HG03342 (cell line): Measurements from ENCODE around the gene HHIPL1.
"Not testable (repeated sequence)": the region's sequence is repeated elsewhere in the genome, so short reads cannot be mapped to it uniquely, and the experiment has no call there.

Experiments
- ATAC-seq: cut with Tn5 transposase; IDR thresholded peaks from one replicate; pipeline ENCODE4 v1.9.1; 2021; ENCODE audit warnings: mild to moderate bottlenecking, moderate library complexity; ENCODE audit not compliant: unreplicated experiment

HHIPL1 gene

DNA sequence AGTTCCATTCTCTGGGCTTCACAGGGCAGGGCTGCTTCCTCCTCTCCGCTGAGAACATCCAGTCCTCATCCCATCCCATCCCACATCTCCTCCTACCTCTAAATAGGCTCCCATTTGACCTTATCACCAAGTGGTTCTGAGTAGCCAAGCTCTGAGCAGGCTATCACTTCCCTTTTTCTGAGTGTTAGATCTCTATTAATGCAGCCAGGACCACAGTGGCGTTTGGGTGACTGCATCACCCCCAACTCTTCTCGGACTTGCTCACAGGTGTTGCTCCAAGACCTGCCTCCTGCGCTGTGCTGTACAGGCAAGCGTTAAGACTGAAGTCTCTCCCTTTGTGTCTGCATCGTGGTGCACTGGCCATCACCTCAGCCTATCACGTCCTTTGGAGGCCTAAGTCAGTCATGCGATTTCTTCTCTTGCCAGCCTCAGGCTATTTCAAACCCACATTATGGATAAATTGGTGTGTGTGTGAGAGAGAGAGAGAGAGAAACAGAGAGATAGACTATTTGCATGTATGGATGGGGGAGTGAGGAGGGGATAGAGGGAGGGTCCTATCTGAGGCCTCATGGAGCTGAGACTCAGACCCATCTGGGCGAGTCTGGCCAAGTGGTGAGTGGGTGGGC lies 12.4 kb upstream of the HHIPL1 start:
- no peak for ATAC-seq

DNA sequence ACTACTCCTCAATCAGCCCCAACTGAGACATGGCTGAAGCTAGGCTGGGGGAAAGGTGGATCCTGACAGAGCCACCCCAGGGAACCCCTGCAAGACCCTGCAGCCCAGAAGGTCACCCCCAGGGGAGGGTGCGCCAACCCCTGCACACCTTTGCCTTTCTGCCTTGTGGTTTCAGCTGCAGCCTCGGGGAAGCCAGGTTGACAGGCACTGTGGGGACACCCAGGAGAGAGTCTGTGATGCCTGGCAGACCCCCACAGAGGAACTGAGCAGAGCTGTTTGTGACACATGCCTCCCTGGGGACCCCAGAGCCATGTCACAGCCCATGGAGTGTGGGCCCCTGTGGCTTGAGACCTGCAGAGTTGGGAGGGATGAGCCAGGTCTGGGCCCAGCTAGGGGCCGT lies 11.8 kb upstream of the HHIPL1 start:
- ATAC-seq: no peak

DNA sequence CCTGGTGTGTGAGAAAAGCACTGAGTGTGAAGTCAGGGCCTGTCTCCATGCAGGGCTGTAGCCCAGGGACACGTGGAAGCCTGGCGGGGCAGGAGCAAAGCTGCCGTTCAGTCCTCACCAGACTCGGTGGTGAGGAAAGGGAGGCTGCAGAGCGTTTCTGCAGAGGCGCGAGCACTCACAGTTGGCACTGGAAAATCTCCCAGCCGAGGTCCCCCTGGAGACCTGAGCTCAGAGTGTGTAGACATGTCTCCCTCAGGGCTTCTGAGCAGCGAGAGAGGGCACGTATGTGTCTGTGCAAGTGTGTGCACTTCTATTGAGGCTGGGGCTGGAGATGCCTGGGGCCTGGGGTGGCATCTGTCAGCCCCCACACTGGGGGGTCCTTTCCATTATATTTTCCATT lies 11.0 kb upstream of the HHIPL1 start:
- no peak for ATAC-seq

DNA sequence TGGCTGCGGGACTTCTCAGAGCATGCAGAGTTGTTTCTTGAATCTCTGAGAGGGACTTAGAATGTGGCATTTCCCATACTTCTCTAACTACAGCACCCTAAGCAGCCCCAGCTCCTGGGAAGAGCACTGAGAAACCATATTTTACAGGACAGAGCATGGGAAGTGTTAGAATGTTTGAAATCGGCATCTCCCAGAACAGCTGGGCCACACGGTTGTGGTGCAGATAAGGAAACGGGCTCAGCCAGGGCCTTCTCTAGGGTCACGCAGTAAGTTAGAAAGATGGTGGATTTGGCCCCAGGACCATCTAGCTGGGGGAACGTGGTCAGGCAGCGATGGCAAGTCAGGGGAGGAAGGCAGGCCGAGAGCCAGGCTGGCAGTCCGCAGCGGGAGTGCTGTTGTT lies 10.5 kb upstream of the HHIPL1 start:
- no peak for ATAC-seq

DNA sequence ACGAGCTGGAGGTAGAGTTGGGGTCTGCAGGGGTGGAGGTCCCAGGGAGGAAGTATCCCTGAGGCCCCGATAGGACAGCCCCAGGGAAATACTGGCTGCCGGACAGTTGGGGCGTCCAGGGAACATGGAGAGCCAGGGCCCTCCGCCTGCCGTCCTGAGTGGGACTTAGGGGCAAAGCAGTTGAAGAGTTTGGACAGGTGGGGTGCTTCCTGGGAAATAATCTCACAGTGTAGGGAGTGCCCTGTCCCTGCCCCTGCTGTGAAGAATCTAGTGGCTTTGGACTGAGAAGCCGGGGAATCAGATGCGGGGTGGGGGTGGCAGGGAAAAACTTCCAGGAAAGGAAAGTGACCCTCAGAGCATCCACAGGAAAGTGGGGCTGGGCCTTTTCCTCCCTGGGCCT lies 9.8 kb upstream of the HHIPL1 start:
- ATAC-seq: no peak

DNA sequence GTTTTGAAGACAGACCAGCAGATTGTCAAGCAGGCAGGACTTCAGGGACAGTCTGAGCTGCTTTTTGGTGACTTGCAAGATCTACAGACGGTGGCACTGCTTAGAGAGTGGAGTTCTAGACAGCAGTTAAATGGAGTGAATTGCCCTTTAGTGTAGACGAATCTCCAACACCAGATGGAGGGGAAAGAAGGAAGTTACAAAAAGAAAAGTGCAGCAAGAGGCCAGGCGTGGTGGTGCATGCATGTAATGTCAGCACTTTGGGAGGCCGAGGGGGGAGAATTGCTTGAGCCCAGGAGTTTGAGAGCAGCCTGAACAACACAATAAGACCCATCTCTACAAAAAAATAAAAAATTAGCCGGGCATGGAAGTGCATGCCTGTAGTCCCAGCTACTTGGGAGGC lies 8.4 kb upstream of the HHIPL1 start:
- no peak for ATAC-seq

DNA sequence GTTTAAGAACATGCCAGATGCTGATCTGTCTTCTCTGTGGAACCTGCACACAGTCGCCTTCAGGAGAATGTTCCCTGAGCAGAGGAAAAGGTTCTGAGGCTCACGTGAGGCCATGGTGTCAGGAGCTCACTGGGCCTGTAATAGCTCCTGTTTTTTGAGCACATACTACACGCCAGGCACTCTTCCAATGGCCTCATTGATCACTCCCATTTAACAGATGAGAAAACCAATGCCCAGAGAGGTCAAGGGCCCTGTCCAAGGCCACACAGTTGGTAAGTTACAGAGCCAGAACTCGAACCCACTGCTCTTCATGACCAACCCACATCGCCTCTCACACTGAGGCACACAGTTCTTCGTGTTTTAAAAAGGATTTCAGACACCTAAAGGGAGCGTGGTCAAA lies 7.3 kb upstream of the HHIPL1 start:
- ATAC-seq: no peak

DNA sequence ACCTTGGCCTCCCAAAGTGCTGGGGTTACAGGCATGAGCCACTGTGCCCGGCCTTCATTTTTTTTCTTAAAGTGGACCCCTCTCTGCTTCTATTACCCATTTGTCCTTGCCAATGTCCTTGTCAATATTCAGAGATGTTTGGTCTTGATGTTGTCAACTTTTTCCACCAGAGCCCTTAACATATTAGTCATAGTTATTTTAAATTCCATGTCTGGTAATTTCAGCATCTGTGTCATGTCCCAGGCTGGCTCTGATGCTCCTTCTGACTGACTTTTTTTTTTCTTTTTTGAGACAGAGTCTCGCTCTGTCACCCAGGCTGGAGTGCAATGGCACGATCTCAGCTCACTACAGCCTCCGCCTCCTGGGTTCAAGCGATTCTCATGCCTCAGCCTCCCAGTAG lies 2.2 kb upstream of the HHIPL1 start:
- not testable (repeated sequence) for ATAC-seq

DNA sequence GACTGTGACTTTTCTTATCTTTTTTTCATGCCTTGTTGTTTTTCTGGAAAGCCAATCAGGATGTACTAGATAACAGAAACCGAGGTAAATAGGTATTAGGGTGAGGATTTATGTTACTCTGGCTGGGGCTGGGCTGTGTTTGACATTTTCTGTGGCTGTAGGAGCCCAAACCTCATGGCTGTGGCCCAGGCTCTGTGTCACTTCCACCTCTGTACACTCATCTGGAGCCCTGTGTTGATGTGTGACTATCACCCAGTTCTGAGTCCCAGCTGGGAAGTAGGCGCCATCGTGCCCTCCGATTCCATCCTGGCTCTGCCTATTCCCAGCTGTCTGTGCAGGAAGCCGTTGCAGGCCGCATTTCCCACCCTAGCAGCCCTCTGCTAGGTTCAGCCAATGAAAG lies 1.6 kb upstream of the HHIPL1 start:
- no peak for ATAC-seq

DNA sequence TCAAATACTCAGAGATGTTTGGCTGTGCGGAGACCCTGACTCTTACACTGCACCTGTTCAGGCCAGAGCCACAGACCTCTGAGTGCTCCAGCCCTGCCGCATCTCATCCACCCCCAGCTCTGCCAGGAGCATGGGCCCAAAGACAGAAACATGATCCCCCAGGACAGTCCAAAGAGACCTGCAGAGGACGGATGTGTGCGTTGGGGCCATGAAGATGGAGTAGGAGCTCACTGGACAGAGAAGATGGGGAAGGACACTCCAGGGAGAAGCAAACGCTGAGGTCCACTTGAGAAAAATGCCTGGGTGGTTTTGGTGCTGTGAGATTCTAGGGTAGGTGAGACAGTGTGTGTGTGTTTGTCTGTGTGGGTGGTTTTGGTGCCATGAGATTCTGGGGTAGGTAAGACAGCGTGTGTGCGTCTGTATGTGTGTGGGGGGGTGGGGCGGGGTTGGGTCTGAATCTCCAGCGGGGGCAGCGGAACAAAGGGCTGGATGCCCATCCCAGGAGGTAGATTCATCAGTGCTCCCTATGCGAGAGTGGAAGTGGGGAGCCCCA lies 818 bp upstream of the HHIPL1 start:
- no peak for ATAC-seq

DNA sequence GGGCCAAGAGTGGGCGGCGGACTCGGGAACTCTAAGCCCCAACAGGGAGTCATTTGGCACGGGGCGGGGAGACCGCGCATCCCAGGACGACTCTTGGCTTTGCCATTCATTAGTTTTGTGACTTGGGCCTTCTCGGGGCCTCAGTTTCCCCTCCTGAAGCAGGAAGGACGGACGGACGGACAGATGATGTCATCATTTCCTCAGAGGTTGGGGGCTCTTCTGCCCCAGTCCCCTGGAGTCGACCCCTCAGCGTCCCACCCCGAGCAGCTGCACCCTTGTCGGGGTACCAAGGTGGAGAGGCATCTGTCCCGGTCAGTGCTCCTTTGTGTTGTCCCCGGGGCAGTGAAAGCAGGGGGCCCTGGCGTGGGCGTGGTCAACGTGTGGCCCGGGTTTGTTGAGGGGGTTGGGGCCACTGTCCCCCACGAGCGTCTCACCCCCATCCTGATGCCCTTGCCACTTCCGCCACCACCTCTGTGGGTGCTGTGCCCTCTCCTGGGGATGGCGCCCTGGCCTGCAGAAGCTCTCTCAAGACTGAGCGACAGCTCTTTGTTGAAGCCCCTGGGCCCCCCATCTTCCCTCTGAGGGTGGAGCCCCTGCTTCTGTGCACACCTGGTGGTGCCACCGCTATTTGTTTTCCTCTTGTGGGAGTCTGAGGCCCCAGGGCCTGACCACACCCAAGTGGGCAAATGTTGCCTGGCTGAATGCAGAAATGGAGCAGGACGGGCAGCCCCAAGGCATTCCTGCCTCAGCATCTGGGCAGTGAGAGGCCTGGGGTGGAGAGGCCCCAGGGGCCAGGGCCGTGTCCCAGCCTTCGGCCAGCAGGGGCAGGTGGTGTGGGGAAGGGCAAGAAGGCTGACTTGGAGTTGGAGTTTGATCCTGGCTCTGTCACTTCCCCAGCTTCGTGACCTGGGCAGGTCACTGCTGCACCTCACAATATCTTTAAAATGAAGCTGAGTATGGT lies 896 bp downstream of the HHIPL1 start:
- ATAC-seq: no peak

DNA sequence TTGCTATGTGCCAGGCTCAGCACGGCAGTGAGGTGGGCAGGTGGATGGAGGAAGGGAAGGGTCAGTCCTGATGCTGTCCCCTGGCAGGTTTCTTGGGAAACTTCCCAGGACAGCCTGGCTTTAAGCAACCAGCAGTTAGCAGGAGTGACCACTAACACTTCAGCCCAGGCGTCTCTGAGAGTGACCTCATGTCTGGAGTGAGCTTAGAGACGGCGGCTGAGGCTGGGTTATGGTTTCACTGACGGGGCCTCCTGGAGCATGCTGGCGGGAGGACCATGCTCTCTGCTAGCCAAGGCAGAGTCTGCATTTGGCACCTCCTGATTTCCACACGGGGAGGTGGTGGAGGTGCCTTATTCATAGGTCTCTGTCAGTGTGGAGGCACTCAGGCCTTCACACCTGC lies 2.5 kb downstream of the HHIPL1 start:
- ATAC-seq: no peak

DNA sequence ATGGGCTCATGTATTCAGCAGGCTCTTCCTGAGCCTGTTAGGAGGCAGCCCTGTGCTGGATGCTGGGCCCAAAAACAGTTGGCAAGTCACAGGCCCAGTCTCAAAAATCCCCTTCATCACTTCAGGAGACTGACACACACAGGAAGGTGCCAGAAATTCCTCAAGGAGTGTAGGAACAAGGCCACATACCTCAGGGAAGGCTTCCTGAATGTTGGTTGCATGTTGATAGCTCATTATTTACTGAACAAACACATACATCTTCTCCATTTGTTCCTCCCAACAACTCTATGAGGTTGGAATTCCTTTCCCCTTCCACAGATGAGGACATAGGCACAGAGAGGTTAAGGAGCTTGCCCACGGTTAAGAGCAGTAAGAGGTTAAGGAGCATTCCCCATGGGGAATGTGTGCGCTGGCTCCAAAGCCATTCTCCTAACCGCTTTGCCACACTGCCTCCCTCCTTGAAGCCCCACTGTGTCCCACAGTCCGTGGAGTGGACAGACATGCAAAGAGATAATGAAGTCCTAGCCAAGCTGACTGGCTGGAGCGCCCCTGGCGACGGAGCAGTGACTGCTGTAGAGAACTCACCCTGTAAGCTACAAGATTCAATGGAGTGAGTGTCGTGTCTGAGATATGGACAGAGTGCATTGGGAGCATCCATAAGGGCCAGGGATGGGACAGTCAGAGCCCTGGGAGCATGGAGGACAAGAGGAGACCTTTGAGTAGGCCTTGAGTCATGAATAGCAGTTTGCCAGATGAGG lies 3.3 kb downstream of the HHIPL1 start:
- no peak for ATAC-seq

DNA sequence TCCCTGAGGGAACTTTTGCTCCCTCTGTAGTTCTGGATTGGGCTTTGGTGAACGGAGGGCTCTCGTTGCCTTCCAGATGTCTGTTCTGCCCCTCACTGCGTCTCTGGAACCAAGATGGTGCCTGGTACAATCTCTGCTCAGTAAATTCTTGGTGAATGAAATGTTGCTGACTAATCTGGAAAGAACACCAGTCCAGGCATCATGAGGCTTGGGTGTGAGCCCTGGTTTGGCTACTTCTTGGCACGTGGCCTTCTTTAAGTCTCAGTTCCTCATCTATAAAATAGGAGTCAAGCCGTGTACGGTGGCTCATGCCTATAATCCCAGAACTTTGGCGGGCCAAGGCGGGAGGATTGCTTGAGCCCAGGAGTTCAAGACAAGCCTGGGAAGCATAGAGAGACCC lies 4.3 kb downstream of the HHIPL1 start:
- ATAC-seq: no peak

DNA sequence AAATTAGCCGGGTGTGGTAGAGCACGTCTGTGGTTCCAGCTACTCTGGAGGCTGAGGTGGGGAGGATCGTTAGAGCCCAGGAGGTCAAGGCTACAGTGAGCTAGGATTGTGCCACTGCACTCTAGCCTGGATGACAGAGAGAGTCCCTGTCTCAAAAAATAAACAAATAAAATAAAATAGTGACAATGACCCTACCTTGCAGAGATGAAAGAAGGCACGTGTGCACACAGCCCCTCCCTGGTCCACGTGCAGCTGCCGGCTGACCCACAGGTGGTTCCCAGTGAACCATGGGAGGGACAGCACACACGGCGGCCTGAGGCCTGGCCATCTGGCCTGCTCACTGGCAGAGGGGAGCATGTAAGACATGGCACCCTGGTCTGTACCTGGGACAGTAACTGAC lies 4.7 kb downstream of the HHIPL1 start:
- no peak for ATAC-seq

DNA sequence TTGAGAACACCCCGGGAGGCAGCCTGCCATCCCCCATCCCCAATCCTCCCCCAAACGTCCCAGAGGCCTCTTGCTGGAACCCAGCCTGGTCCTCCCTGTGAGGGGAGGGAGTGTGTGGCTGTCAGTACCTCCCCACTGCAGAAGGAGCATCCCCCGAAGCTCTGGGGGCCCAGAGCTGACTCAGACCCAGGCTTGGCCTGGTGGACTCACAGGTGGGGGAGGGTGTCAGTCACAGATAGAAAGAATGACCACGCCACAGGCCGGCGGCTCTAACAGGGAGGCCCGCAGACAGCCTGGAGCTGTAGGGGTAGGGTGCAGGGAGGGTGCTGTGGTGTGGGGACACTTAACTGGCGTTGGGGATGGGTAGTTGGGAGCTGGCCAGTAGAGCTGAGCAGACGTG lies 5.3 kb downstream of the HHIPL1 start:
- ATAC-seq: no peak

DNA sequence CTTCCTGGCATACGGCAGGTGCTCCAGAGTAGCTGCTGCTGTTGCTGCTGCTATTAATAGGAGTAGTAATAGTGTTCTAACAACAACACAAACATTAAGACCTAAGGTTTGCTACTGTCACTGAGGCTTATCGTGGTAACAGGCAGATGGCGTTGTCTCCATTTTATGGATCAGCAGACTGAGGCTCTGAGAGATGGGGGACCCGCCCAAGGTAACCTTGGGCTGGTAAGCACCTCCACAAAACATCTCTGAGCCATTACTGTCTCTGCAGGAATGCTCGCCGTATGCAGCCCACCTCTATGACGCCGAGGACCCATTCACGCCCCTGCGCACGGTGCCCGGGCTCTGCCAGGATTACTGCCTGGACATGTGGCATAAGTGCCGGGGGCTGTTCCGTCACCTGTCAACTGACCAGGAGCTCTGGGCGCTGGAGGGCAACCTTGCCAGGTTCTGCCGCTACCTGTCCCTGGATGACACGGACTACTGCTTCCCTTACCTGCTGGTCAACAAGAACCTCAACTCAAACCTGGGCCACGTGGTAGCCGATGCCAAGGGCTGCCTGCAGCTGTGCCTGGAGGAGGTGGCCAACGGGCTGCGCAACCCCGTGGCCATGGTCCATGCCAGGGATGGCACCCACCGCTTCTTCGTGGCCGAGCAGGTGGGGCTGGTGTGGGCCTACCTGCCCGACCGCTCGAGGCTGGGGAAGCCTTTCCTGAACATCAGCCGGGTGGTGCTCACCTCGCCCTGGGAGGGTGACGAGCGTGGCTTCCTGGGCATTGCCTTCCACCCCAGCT lies 7.2 kb downstream of the HHIPL1 start:
- ATAC-seq: no peak

DNA sequence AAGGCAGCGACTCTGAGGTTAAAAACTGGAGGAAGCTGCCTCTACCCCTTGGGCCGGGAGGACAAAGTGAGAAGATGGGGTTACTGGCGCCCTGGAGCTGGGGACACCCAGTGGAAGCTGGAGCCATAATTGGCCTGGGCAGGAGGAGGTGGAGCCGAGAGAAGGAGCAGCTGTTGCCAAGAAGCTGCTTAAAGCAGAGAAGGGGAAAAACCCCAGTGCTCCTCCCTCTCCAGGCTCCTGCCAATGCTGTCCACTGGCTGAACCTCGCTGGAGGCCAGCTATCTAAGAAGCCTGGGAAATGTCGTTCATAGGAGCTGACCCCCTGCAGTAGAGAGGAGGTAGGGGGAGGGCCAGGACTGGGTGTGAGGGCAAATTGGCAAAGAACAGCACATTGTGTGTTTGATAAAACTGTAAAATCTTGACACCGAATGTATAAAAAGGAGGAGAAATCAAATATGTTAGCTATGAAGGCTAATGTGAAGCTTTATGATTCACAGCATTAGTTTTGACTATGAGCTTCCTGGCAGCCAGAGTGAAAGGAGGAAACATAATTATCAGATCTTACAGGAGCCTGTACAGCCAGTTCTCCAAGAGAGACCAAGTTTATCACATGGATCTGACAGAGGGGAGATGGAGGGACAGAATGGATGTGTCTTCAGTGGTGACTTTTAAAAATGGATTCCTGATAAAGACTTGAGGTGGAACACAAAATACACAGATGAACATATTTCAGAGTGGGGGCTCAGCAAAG lies 9.5 kb downstream of the HHIPL1 start:
- ATAC-seq: no peak

DNA sequence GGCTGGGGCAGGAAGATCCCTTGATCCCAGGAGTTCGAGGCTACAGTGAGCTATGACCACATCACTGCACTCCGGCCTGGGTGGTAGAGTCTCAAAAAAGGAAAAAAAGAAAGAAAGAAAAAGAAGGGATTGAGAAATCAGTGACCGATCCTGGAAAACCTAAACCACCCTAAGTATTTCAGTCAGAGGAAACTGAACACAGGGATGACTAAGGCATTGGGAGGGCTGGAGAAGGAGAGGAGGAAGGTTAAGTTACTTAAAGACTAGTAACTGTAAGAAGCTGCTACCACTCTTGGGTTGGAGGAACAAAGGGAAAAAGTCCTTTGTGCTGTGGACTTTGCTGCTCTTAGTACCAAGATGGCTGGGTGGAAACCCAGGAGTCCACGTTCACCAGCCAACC lies 10.6 kb downstream of the HHIPL1 start:
- no peak for ATAC-seq

DNA sequence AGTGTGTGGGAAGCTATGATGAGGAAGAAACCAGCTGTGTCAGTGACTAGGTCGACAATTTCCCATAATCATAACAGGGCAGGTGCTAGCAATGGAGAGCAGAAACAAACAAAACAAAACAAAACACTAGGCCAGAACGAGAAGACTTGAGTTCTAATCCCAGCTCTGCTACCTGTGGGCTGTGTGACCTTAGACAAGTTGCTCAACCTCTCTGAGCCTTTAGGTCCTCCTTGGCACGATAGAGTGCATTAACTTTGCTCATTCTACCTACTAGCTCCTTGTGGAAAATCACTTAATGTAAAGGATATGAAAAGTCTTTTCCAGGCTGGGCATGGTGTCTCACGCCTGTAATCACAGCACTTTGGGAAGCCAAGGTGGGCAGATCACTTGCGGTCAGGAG lies 11.2 kb downstream of the HHIPL1 start:
- no peak for ATAC-seq
